IMR-90 (cell line): ENCODE measurements around the gene MOV10. TPM values are rescaled to one million over a fixed set of nuclear protein-coding genes. Genes with fewer than 3 reads are reported as not detected.
A peak's percentile ranks its signal among the peaks of the same experiment; 100 is the strongest.

Experiments used
- ATAC-seq: fragments of 200-7000 bp; cut with Tn5 transposase; 2 replicates; pipeline ENCODE4 v1.9.1; 2020; ENCODE audit warnings: low read depth, mild to moderate bottlenecking, moderate library complexity
- BruUV-seq: library from RNA; stranded (reverse); fragments of 400-500 nt; replicated peaks from 2 replicates; lab custom pipeline; 2021; lab: Mats Ljungman, UMichigan
- CTCF ChIA-PET: fragments of 300-600 bp; formaldehyde crosslinking; extraction: SDS; loops from one replicate; lab custom pipeline; 2021; ENCODE audit warnings: antibody characterized with exemption; lab: Yijun Ruan, JAX
- POLR2A ChIA-PET: fragments of 300-600 bp; sonication (Branson Sonifier 250); formaldehyde crosslinking; loops from one replicate; lab custom pipeline; 2022; ENCODE audit warnings: antibody characterized with exemption; ENCODE audit not compliant: unreplicated experiment; lab: Charles Lee
- DNase-seq: peaks from one replicate; pipeline ENCODE4 v3.0.0; 2013
- H2AFZ ChIP-seq: replicated peaks from 2 replicates; pipeline ENCODE3; 2013; ENCODE audit warnings: low read length, mild to moderate bottlenecking; ENCODE audit not compliant: poor library complexity
- H2AK5ac ChIP-seq: 2 replicates; pipeline ENCODE4 v1.6.1; 2013; ENCODE audit warnings: low read depth, low read length, inconsistent platforms
- H2AK9ac ChIP-seq: replicated peaks from 2 replicates; pipeline ENCODE3; 2013; ENCODE audit warnings: mild to moderate bottlenecking, low read depth, low read length, moderate library complexity; ENCODE audit not compliant: poor library complexity
- H2BK120ac ChIP-seq: 2 replicates; pipeline ENCODE4 v1.6.1; 2013; ENCODE audit warnings: low read depth, low read length, inconsistent platforms
- H2BK15ac ChIP-seq: 3 replicates; pipeline ENCODE4 v1.6.1; 2013; ENCODE audit warnings: low read depth, low read length, inconsistent platforms
- H2BK20ac ChIP-seq: 2 replicates; pipeline ENCODE4 v1.6.1; 2013; ENCODE audit warnings: low read depth, mild to moderate bottlenecking, inconsistent platforms, low read length, moderate library complexity
- H2BK5ac ChIP-seq: 2 replicates; pipeline ENCODE4 v1.6.1; 2013; ENCODE audit warnings: mild to moderate bottlenecking, low read depth, low read length, inconsistent platforms; ENCODE audit not compliant: poor library complexity, severe bottlenecking
- H3K14ac ChIP-seq: replicated peaks from 2 replicates; pipeline ENCODE4 v1.6.1; 2013; ENCODE audit warnings: low read depth, low read length, inconsistent platforms
- H3K18ac ChIP-seq: 2 replicates; pipeline ENCODE4 v1.6.1; 2013; ENCODE audit warnings: low read depth, low read length, control low read depth
- H3K23ac ChIP-seq: 2 replicates; pipeline ENCODE4 v1.6.1; 2013; ENCODE audit warnings: low read depth, low read length, inconsistent platforms
- H3K27ac ChIP-seq: 2 replicates; pipeline ENCODE4 v1.5.1; 2013; ENCODE audit warnings: mild to moderate bottlenecking, control low read depth, low read length; ENCODE audit not compliant: insufficient read depth
- H3K27me3 ChIP-seq: 2 replicates; pipeline ENCODE4 v1.6.1; 2013; ENCODE audit warnings: low read length; ENCODE audit not compliant: control insufficient read depth, insufficient read depth
- H3K36me3 ChIP-seq: 2 replicates; pipeline ENCODE4 v1.6.1; 2013; ENCODE audit warnings: low read length, mixed read lengths; ENCODE audit not compliant: control insufficient read depth, insufficient read depth
- H3K4ac ChIP-seq: 2 replicates; pipeline ENCODE4 v1.6.1; 2013; ENCODE audit warnings: low read depth, low read length, inconsistent platforms
- H3K4me1 ChIP-seq: 2 replicates; pipeline ENCODE4 v1.6.1; 2013; ENCODE audit warnings: low read length, mixed read lengths; ENCODE audit not compliant: control insufficient read depth, insufficient read depth
- H3K4me2 ChIP-seq: 2 replicates; pipeline ENCODE4 v1.6.1; 2013; ENCODE audit warnings: low read depth, mild to moderate bottlenecking, control low read depth, low read length, moderate library complexity
- H3K4me3 ChIP-seq: 2 replicates; pipeline ENCODE4 v1.5.1; 2013; ENCODE audit warnings: low read depth, mild to moderate bottlenecking, control low read depth, low read length, moderate library complexity; ENCODE audit not compliant: insufficient read depth
- H3K56ac ChIP-seq: 2 replicates; pipeline ENCODE4 v1.6.1; 2013; ENCODE audit warnings: low read length, inconsistent platforms; ENCODE audit not compliant: insufficient read depth; ENCODE audit errors: extremely low read depth
- H3K79me1 ChIP-seq, 2 experiments: 2 replicates each; pipeline ENCODE4 v1.6.1; 2013; ENCODE audit warnings: low read length in 2 of 2, inconsistent platforms in 1 of 2, low read depth in 1 of 2
- H3K9ac ChIP-seq: 2 replicates; pipeline ENCODE4 v1.6.1; 2013; ENCODE audit warnings: low read depth, low read length, control low read depth
- H3K9me1 ChIP-seq: 2 replicates; pipeline ENCODE4 v1.6.1; 2013; ENCODE audit warnings: low read length, inconsistent platforms; ENCODE audit not compliant: insufficient read depth
- H3K9me3 ChIP-seq: 2 replicates; pipeline ENCODE4 v1.6.1; 2013; ENCODE audit warnings: low read length; ENCODE audit not compliant: control insufficient read depth, insufficient read depth
- H4K20me1 ChIP-seq: 2 replicates; pipeline ENCODE4 v1.6.1; 2013; ENCODE audit warnings: low read length, inconsistent platforms; ENCODE audit not compliant: insufficient read depth
- H4K5ac ChIP-seq: 2 replicates; pipeline ENCODE4 v1.6.1; 2013; ENCODE audit warnings: mild to moderate bottlenecking, low read depth, low read length, control low read depth
- H4K8ac ChIP-seq, 2 experiments: 2 replicates each; pipeline ENCODE4 v1.6.1; 2013; ENCODE audit warnings: low read depth in 2 of 2, low read length in 2 of 2, control low read depth in 1 of 2, inconsistent platforms in 1 of 2
- H4K91ac ChIP-seq: 2 replicates; pipeline ENCODE4 v1.6.1; 2013; ENCODE audit warnings: low read depth, low read length, inconsistent platforms; ENCODE audit not compliant: insufficient read depth
- CEBPB ChIP-seq: IDR thresholded peaks from 2 replicates; pipeline ENCODE4 v1.6.1; 2012; ENCODE audit warnings: low read depth, low read length, improper control_type of control experiment
- CHD1 ChIP-seq: IDR thresholded peaks from 2 replicates; pipeline ENCODE4 v1.6.1; 2012; ENCODE audit warnings: low read depth, low read length, improper control_type of control experiment
- MAFK ChIP-seq: IDR thresholded peaks from 2 replicates; pipeline ENCODE4 v1.6.1; 2012; ENCODE audit warnings: low read depth, low read length, improper control_type of control experiment
- MAZ ChIP-seq: IDR thresholded peaks from 2 replicates; pipeline ENCODE4 v1.6.1; 2012; ENCODE audit warnings: low read depth, mild to moderate bottlenecking, low read length, improper control_type of control experiment, moderate library complexity, borderline replicate concordance
- MXI1 ChIP-seq: IDR thresholded peaks from 2 replicates; pipeline ENCODE4 v1.6.1; 2012; ENCODE audit warnings: low read depth, mild to moderate bottlenecking, low read length, moderate library complexity, borderline replicate concordance
- POLR2A ChIP-seq: IDR thresholded peaks from 2 replicates; pipeline ENCODE4 v1.6.1; 2012; ENCODE audit warnings: mild to moderate bottlenecking, low read depth, low read length
- RCOR1 ChIP-seq: IDR thresholded peaks from 2 replicates; pipeline ENCODE4 v1.6.1; 2012; ENCODE audit warnings: mild to moderate bottlenecking, low read length, improper control_type of control experiment; ENCODE audit not compliant: insufficient replicate concordance
- WGBS, 2 experiments: methylation state at CpG; one replicate each; pipeline versions ENCODE4 v1.1.5 to v1.1.7; 2013; ENCODE audit warnings: missing lambda C conversion rate in 2 of 2; ENCODE audit not compliant: insufficient read length in 1 of 2; ENCODE audit errors: extremely low coverage in 2 of 2; 5-methylcytosine and 5-hydroxymethylcytosine counted together
- dilution Hi-C: fragments of 300-500 bp; cut with HindIII; formaldehyde crosslinking; loops from one replicate; pipeline ENCODE4 v1.14.3; 2018; ENCODE audit warnings: low sequenced_read_pairs; ENCODE audit not compliant: unreplicated experiment
- in situ Hi-C: fragments of 300-500 bp; cut with MboI; formaldehyde crosslinking; loops from 3 replicates; pipeline ENCODE4 v1.14.3; 2019; ENCODE audit warnings: low sequenced_read_pairs, inconsistent platforms, mixed read lengths
- intact Hi-C: fragments of 100-400 bp; cut with micrococcal nuclease; formaldehyde crosslinking; loops from 2 replicates; pipeline ENCODE4 v1.10.0; 2022
- polyA plus RNA-seq, 3 experiments: library from polyadenylated mRNA; depleted of rRNA; stranded (reverse); fragments of >200 nt; gene quantifications; 2 replicates each; pipeline ENCODE4 v1.2.3, GENCODE V29; 2012; ENCODE audit warnings: low replicate concordance in 1 of 3
- total RNA-seq: library from RNA; depleted of rRNA; stranded (reverse); fragments of >200 nt; gene quantifications from 2 replicates; pipeline ENCODE4 v1.2.3, GENCODE V29; 2012
- TF ChIP-seq, protein P1 (sequence below): fragments of 150-350 bp; IDR thresholded peaks from 2 replicates; pipeline ENCODE4 v1.6.1; 2017; ENCODE audit warnings: mild to moderate bottlenecking, antibody characterized with exemption, low read length, low read depth

Gene MOV10
- total and polyA plus RNA-seq, 2 of the 4 experiments (the other 2 are of a cell fraction) = 36.7 to 103 TPM

DNA sequence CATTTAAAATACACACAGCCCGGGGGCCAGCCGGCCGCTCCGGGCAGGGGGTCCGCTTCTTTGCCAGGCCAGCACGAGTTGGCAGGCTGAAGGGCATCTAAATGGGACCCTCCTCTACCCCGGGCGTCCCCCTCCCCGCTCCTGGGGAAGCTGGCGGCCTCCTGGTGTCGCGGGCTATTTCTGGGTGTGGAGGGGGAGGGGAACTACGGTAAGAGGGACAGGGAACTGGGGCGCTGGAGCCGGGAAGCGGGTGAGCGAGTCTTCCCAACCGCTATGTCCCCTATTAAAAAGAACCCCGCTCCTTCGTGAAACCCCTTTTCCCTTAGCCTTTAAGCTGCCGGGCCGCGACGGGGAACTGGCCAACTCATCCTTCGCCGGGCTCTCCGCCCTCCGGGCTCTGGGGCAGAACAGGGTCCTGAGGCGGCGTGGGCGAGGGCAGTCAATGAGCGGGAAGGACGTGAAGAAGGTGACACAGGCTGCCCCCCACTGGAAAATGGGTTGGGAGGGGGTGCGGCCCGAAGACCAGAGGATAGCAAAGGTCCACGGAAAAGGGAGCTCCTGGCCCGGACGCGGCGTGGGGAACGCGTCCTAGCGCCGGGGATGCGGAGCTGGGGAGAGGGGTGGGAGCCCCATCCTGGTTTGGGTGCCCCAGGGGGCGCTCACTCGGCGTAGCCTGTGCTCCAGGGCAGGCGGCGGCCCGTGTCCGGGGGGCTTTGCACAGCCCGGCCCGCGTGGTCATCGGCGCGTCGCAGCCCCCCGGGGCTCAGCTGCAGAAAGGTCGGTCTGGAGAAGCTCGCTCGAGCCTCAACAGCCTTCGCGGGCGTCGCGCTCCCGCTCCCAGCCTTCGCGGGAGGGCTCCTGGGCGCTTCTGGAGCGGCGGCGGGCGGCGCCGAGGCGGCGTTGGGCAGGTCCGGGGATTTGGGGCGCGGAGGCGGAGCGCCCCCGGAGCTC is 40.1 kb downstream of the MOV10 start:
- in situ Hi-C loops (loop anchor here (5.0 to 25.0 kb wide), 3 partner anchors 93 to 973 kb away; partner anchors contain the start of gene SLC16A1), dilution Hi-C loops (no loop called here)
- no peak for DNase-seq

More for the DNA sequence above, 40.1 kb downstream of the MOV10 start:
- Histone ChIP-seq H3K9ac (no peak overlapping the region), H3K23ac (no peak overlapping the region), H3K79me1 (no peaks in the 10 kb centered on the region), H4K8ac (no peak overlapping the region), H3K14ac (no peak overlapping the region), H3K56ac (no peak overlapping the region), H2BK120ac (no peak overlapping the region), H3K4me3 (peak overlapping the region; percentile 68), H3K18ac (no peak overlapping the region), H4K91ac (no peak overlapping the region), H3K9me1 (peaks cover 3% of the 10 kb centered on the region; the same call in 1 of the 2 replicates), H2AK9ac (peak overlapping the region; percentile 83), H4K20me1 (no peaks in the 10 kb centered on the region), H2BK5ac (no peak overlapping the region), H3K27ac (no peak overlapping the region), H3K36me3 (no peaks in the 10 kb centered on the region), H4K5ac (no peak overlapping the region), H2BK20ac (no peak overlapping the region), H2BK15ac (no peak overlapping the region), H3K27me3 (peaks cover 5% of the 10 kb centered on the region; the same call in 1 of the 2 replicates), H3K4me2 (peak overlapping the region; percentile 92), H2AFZ (peak overlapping the region; percentile 93), H3K9me3 (no peaks in the 10 kb centered on the region), H3K4me1 (no peaks in the 10 kb centered on the region), H3K4ac (no peak overlapping the region), H2AK5ac (no peak overlapping the region)
- no TSS peak for BruUV-seq
- intact Hi-C loops = loop anchor here (5.0 to 10.0 kb wide), 2 partner anchors 240 to 963 kb away; partner anchors contain the start of gene SLC16A1
- ChIA-PET POLR2A (no interaction called here), CTCF (interaction anchor here (0.7 to 4.7 kb wide), 10 partner anchors 15 to 964 kb away, joined by 3 to 32 read pairs (median 4); partner anchors contain the start of gene LRIG2)
- 1% methylated on average over 37 of the region's 86 CpGs; no CpG with 5 or more reads in 1 of the 2 experiments for WGBS, 2 experiments
- peak; percentile 33 for ATAC-seq
- TF ChIP-seq MAZ (no peak), MAFK (no peak), CHD1 (no peak), RCOR1 (no peak), CEBPB (no peak), MXI1 (no peak), POLR2A (no peak)
- TF ChIP-seq, protein P1, sequence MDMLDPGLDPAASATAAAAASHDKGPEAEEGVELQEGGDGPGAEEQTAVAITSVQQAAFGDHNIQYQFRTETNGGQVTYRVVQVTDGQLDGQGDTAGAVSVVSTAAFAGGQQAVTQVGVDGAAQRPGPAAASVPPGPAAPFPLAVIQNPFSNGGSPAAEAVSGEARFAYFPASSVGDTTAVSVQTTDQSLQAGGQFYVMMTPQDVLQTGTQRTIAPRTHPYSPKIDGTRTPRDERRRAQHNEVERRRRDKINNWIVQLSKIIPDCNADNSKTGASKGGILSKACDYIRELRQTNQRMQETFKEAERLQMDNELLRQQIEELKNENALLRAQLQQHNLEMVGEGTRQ = no peak
